Ishikawa (cell line): Measurements from ENCODE around the gene ULBP2.

Experiments used
- EP300 ChIP-seq: IDR thresholded peaks from 2 replicates; pipeline ENCODE4 v1.6.1; 2012; ENCODE audit warnings: borderline replicate concordance
- FOXM1 ChIP-seq: IDR thresholded peaks from 2 replicates; pipeline ENCODE4 v1.6.1; 2012; ENCODE audit warnings: low read depth, borderline replicate concordance
- REST ChIP-seq: IDR thresholded peaks from 2 replicates; pipeline ENCODE4 v1.6.1; 2012; ENCODE audit warnings: low read depth, mild to moderate bottlenecking

GRCh38 chr6:149936743-149937142, 5.1 kb upstream of the ULBP2 start:
- no peak for TF ChIP-seq FOXM1
- TF ChIP-seq REST, result no peak
- no peak for TF ChIP-seq EP300
